ENCODE measurements around the gene SLC46A1. TPM values are rescaled to one million over a fixed set of nuclear protein-coding genes. Genes with fewer than 3 reads are reported as not detected.

The SLC46A1 gene
- total and polyA plus RNA-seq, 2 experiments from 2014 or later, result 3.3 to 12.5 TPM

DNA sequence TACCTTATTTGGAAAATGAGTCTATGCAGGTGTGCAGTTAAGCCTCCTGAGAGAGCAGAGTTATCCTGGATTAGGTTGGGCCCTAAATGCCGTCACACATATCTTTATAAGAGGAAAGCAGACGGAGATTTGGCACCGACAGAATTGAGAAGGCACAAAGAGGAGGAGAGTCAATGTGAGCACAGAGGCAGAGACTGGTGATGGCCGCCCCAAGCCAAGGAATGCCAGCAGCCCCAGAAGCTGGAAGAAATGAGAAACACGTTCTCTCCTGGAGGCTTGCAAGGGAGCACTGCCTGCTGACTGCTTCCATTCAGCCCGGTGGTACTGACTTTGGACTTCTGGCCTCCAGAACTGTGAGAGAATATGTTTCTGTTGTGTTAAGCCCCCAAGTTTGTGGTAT lies 3.2 kb downstream of the SLC46A1 start:
- no peak for DNase-seq (ENCODE audit: low spot score)
- Histone ChIP-seq H3K36me3 (ENCODE audit: insufficient read depth) (no peaks in the 10 kb centered on the region), H3K79me2 (replicated peaks; ENCODE audit: insufficient read depth) (no peaks in the 10 kb centered on the region), H2AFZ (no peak overlapping the region), H3K9me2 (ENCODE audit: insufficient read depth) (no peaks in the 10 kb centered on the region), H3K27me3 (ENCODE audit: insufficient read depth) (peaks cover 16% of the 10 kb centered on the region), H4K20me1 (replicated peaks; ENCODE audit: insufficient read depth) (no peaks in the 10 kb centered on the region), H3K4me1 (ENCODE audit: insufficient read depth) (peaks cover 56% of the 10 kb centered on the region), H3K4me3 (peak overlapping the region; percentile 23), H3K27ac (ENCODE audit: low read depth) (no peak overlapping the region), H3F3A (replicated peaks; ENCODE audit: low read depth) (0 out of 2 replicates have a peak, but pooled peaks cover 9% of the 10 kb centered on the region), H3K4me2 (peak overlapping the region; percentile 92)
- TF ChIP-seq, protein P1, sequence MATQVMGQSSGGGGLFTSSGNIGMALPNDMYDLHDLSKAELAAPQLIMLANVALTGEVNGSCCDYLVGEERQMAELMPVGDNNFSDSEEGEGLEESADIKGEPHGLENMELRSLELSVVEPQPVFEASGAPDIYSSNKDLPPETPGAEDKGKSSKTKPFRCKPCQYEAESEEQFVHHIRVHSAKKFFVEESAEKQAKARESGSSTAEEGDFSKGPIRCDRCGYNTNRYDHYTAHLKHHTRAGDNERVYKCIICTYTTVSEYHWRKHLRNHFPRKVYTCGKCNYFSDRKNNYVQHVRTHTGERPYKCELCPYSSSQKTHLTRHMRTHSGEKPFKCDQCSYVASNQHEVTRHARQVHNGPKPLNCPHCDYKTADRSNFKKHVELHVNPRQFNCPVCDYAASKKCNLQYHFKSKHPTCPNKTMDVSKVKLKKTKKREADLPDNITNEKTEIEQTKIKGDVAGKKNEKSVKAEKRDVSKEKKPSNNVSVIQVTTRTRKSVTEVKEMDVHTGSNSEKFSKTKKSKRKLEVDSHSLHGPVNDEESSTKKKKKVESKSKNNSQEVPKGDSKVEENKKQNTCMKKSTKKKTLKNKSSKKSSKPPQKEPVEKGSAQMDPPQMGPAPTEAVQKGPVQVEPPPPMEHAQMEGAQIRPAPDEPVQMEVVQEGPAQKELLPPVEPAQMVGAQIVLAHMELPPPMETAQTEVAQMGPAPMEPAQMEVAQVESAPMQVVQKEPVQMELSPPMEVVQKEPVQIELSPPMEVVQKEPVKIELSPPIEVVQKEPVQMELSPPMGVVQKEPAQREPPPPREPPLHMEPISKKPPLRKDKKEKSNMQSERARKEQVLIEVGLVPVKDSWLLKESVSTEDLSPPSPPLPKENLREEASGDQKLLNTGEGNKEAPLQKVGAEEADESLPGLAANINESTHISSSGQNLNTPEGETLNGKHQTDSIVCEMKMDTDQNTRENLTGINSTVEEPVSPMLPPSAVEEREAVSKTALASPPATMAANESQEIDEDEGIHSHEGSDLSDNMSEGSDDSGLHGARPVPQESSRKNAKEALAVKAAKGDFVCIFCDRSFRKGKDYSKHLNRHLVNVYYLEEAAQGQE (IDR thresholded peaks at IDR 0.05; ENCODE audit: unreplicated experiment), result no peak
- TF ChIP-seq, protein P2, sequence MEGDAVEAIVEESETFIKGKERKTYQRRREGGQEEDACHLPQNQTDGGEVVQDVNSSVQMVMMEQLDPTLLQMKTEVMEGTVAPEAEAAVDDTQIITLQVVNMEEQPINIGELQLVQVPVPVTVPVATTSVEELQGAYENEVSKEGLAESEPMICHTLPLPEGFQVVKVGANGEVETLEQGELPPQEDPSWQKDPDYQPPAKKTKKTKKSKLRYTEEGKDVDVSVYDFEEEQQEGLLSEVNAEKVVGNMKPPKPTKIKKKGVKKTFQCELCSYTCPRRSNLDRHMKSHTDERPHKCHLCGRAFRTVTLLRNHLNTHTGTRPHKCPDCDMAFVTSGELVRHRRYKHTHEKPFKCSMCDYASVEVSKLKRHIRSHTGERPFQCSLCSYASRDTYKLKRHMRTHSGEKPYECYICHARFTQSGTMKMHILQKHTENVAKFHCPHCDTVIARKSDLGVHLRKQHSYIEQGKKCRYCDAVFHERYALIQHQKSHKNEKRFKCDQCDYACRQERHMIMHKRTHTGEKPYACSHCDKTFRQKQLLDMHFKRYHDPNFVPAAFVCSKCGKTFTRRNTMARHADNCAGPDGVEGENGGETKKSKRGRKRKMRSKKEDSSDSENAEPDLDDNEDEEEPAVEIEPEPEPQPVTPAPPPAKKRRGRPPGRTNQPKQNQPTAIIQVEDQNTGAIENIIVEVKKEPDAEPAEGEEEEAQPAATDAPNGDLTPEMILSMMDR (conservative IDR thresholded peaks at IDR 0.05; ENCODE audit: low read depth in 2 of 2), result no peak
- no peak for TF ChIP-seq STAT1 (IDR thresholded peaks at IDR 0.05; ENCODE audit: unreplicated experiment)
- no peak for TF ChIP-seq CREB1 (CRISPR knock-in tag; IDR thresholded peaks at IDR 0.05; ENCODE audit: low read depth)
- TF ChIP-seq EZH2phosphoT487 (IDR thresholded peaks at IDR 0.05; ENCODE audit: unreplicated experiment), result no peak
- TF ChIP-seq, protein P3, sequence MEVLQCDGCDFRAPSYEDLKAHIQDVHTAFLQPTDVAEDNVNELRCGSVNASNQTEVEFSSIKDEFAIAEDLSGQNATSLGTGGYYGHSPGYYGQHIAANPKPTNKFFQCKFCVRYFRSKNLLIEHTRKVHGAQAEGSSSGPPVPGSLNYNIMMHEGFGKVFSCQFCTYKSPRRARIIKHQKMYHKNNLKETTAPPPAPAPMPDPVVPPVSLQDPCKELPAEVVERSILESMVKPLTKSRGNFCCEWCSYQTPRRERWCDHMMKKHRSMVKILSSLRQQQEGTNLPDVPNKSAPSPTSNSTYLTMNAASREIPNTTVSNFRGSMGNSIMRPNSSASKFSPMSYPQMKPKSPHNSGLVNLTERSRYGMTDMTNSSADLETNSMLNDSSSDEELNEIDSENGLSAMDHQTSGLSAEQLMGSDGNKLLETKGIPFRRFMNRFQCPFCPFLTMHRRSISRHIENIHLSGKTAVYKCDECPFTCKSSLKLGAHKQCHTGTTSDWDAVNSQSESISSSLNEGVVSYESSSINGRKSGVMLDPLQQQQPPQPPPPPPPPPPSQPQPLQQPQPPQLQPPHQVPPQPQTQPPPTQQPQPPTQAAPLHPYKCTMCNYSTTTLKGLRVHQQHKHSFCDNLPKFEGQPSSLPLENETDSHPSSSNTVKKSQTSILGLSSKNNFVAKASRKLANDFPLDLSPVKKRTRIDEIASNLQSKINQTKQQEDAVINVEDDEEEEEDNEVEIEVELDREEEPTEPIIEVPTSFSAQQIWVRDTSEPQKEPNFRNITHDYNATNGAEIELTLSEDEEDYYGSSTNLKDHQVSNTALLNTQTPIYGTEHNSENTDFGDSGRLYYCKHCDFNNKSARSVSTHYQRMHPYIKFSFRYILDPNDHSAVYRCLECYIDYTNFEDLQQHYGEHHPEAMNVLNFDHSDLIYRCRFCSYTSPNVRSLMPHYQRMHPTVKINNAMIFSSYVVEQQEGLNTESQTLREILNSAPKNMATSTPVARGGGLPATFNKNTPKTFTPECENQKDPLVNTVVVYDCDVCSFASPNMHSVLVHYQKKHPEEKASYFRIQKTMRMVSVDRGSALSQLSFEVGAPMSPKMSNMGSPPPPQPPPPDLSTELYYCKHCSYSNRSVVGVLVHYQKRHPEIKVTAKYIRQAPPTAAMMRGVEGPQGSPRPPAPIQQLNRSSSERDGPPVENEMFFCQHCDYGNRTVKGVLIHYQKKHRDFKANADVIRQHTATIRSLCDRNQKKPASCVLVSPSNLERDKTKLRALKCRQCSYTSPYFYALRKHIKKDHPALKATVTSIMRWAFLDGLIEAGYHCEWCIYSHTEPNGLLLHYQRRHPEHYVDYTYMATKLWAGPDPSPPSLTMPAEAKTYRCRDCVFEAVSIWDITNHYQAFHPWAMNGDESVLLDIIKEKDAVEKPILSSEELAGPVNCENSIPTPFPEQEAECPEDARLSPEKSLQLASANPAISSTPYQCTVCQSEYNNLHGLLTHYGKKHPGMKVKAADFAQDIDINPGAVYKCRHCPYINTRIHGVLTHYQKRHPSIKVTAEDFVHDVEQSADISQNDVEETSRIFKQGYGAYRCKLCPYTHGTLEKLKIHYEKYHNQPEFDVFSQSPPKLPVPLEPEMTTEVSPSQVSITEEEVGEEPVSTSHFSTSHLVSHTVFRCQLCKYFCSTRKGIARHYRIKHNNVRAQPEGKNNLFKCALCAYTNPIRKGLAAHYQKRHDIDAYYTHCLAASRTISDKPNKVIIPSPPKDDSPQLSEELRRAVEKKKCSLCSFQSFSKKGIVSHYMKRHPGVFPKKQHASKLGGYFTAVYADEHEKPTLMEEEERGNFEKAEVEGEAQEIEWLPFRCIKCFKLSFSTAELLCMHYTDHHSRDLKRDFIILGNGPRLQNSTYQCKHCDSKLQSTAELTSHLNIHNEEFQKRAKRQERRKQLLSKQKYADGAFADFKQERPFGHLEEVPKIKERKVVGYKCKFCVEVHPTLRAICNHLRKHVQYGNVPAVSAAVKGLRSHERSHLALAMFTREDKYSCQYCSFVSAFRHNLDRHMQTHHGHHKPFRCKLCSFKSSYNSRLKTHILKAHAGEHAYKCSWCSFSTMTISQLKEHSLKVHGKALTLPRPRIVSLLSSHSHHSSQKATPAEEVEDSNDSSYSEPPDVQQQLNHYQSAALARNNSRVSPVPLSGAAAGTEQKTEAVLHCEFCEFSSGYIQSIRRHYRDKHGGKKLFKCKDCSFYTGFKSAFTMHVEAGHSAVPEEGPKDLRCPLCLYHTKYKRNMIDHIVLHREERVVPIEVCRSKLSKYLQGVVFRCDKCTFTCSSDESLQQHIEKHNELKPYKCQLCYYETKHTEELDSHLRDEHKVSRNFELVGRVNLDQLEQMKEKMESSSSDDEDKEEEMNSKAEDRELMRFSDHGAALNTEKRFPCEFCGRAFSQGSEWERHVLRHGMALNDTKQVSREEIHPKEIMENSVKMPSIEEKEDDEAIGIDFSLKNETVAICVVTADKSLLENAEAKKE (CRISPR knock-in tag; IDR thresholded peaks at IDR 0.05), result no peak
- no peak for TF ChIP-seq ZNF114 (CRISPR knock-in tag; IDR thresholded peaks at IDR 0.05)
- TF ChIP-seq EZH2 (IDR thresholded peaks at IDR 0.05; ENCODE audit: low read depth, unreplicated experiment), result no peak
- no peak for TF ChIP-seq NANOG (IDR thresholded peaks at IDR 0.05; ENCODE audit: borderline replicate concordance)
- TF ChIP-seq POLR2AphosphoS5 (IDR thresholded peaks at IDR 0.05; ENCODE audit: low read depth), result no peak
- TF ChIP-seq ZNF331 (CRISPR knock-in tag; IDR thresholded peaks at IDR 0.05; ENCODE audit: low read depth), result no peak
- TF ChIP-seq, protein P4, sequence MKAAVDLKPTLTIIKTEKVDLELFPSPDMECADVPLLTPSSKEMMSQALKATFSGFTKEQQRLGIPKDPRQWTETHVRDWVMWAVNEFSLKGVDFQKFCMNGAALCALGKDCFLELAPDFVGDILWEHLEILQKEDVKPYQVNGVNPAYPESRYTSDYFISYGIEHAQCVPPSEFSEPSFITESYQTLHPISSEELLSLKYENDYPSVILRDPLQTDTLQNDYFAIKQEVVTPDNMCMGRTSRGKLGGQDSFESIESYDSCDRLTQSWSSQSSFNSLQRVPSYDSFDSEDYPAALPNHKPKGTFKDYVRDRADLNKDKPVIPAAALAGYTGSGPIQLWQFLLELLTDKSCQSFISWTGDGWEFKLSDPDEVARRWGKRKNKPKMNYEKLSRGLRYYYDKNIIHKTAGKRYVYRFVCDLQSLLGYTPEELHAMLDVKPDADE (IDR thresholded peaks at IDR 0.05), result no peak
- no peak for TF ChIP-seq JUNB (IDR thresholded peaks at IDR 0.05; ENCODE audit: unreplicated experiment)
- H3K4me3 Mint-ChIP-seq, result no peak overlapping the region; the same call in 2 of the 3 replicates
- ATAC-seq, result no peak
- peaks cover 16% of the 10 kb centered on the region for H3K36me3 Mint-ChIP-seq (ENCODE audit: low read depth)
- peaks cover 26% of the 10 kb centered on the region for H3K27me3 Mint-ChIP-seq (ENCODE audit: insufficient read depth, low read depth, poor library complexity)
- H3K9me3 Mint-ChIP-seq, result no peaks in the 10 kb centered on the region
- H3K27ac Mint-ChIP-seq, result no peak overlapping the region
- peaks cover 56% of the 10 kb centered on the region for H3K4me1 Mint-ChIP-seq

Measured in GM23338 (cell line).